IPS-NIHi11 (cell line): ENCODE data around the gene MCU.
"Not testable (repeated sequence)": the region's sequence is repeated elsewhere in the genome, so short reads cannot be mapped to it uniquely, and the experiment has no call there.

Experiments
- DNase-seq: peaks from one replicate; pipeline ENCODE4 v3.0.0; 2012; ENCODE audit warnings: mixed read lengths, low spot score

MCU gene

DNA sequence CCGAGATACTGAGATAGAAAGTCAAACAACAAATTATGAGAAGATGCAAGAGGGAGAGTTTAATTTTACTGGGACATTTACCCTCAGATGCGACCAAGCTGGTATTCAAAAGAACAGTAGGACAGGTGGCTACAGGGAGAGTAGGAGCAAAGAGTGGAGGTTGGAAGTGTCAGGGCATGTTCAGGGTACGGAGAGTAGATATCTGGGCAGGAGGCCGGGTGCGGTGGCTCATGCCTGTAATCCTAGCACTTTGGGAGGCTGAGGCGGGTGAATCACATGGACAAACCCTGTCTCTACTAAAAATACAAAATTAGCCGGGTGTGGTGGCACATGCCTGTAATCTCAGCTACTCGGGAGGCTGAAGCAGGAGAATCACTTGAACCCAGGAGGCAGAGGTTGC lies 5.5 kb upstream of the MCU start:
- DNase-seq, result not testable (repeated sequence)

DNA sequence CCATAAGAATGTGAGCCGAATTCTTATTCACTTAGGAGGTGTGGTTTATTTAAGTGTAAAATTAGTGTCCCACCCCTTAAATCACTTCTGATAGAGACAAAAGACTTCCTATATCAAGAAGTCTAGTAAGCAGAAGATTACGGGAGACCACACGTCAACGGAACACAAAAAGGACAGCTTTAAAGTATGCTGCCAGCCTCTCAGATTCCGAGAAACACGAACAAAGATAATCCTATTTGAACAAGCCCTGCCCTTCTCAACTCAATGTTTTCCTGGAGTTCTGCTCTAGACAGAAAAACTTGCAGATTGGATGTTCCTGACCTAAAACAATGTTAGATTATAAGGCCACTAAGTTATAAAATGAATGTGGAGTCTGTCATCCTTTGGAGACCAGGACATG lies 4.9 kb upstream of the MCU start:
- no peak for DNase-seq

DNA sequence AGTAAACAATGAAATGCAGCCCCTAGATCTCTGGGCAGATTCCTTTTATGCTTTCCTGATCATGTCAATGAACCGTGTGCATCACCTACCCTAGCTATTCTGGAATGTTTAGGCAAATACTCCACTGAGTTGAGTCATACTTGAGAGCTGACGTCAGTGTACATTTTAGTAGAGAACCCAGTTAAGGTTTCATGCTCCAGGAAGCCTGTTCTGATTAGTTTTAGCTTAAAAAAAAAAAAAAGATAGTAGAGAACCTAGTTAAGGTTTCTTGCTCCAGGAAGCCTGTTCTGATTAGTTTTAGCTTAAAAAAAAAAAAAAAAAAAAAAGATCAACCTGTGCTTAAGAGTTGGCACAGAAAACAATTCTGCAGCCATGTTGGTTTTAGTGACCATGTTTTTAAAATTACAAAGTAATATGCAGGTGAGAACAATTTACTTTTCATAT lies 3.7 kb upstream of the MCU start:
- DNase-seq, result peak; percentile 29

DNA sequence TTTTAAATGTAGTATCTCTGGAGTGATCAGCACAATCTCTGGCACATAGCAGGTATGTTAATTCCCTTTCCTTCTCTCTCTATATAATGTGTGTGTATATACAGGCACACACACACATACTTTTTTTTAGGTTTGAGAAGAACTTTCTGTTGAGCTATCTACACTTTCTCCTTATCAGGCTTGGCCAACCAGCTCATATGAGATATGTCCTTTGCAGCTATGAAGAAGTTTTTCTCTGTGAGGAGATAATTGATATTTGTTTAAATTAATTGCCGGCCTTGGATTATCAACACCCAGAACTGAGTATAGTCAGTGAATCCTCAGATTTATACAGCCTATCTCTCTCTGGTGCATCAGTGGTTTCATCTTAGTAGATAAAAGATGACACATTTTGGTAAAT lies 2.3 kb upstream of the MCU start:
- DNase-seq, result no peak

DNA sequence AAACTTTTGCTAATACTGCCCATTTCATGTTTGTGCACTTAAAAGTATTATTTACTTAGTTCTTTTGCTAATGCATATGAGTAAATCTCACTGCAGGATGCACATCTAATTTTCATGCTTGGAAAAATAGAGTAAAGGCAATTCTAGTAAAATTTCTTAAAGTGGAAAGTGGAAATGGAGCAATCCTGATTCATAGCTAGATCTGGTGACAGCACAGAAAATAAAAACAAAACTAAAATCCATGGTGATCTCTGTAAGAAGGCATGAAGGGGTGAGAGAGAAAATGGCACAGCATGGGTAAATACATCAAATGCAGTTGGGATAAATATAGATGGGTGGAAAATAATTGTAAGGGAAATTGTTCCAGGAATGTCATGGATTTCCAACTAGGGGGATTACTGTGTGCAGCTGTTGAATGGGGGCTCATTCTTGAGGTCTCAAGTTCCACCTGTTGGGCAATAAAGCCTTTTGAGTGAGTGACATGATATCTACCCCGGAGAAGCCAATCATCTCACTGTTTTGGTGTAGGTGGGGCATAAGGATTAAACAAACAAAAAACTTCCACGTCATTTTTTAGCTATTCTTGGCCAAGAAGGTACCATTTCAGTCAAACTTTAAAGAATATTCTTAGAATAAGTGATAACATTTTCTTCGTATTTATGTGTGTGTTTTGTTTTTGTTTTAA lies 1.7 kb upstream of the MCU start:
- no peak for DNase-seq

DNA sequence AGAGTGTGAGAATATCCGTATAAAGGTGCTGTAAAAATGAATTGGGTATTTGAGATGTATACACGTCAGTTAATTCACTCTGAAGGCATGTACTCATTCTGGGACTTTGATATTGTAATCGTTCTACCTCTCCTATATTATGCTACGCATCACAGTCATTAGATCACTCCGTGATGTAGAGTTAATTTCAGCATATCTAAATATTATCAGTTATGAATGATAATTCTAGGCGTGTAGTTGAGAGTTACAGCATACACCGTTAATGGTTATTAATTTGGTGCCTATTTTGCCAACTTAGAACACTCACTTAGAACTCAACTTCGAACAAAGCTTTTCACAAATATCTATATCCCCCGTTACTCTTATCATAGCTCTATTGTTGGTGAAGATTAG lies 477 bp upstream of the MCU start:
- DNase-seq, result no peak

DNA sequence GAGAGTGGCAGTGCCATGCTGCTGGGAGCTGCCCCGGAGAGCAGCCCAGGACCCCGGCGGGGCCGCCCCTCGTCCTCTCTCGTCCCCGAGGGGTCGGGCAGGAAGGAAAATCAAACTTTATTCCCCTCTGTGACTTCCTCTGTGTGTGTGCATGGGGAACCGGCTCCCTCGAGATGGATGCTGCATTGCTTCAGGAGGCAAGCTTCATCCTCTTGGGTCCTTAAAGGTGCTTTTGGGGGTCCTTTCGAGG lies 726 bp downstream of the MCU start:
- no peak for DNase-seq

DNA sequence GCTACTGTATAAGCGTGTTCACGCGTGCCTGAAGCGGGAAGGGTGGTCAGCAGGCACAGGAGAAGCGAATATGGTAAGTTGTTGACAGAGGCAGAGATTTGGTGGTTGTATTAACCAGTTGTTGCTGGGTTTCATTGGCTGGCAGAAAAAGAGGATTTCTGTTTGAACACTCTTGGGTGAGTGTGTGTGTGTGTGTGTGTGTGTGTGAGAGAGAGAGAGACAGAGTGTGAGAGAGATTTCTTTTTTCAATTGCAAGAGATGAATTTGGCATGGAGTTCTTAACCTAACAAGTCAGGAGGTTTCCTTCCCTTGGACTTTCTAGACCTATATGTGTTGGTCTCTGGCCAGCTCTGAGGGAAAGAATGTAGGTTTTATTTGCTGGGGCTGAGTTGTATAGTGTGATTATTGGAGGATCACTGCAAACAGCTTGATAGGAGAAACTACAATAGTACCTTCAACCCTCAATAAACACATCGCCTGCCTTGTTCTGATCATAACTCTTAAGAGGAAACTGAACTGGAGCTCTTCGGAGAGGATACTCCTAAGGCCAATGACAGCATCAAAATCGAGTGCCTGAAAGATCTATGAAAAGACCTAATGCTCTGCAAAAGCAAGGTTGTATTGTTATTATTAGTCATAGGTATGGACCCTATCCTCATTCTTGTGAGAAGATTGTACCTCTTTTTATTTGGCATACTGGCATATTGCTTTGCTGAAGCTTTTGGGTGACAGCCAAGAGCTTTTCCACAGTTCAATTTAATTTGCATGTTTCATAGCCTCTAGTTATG lies 1.2 kb downstream of the MCU start:
- no peak for DNase-seq

DNA sequence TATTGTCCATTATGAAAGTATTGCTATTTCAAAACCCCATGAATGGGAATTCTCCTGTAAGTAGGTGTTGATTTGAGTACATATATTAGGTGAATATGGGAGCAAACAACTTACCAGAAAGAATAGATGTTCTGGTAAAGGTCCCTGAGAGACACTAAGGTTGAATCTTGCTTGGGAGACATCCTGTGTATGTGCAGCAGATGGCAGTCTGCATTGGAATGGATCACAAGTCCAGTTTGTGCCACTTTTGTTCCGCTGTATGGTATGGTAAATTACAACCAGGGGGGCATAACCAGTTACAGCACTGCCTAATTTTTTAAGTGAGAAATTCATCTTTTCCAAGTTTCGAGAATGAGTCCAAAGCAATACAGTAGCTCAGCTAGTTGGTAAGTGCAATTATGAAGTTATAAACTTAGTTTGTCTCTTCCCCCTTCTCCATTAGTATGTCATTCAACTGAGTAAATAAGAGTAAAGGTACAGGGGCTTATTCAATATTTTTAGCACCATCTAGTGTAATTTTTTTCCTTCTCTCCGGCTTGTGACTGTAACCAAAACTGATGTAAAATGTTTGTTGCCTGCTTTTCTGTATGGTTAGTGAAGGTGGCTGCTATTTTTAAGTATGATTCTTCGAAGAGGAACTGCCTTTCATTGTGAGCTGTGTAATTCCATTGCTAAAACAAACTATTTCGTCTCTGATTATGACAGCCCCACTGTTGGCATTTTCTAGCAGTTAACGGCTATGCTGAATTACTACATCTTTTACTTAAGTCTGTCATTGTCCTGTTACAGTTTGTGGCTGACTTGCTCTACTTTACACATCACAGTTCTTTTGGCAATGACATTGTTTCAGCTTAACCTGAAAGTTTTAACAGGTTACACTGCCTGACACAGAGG lies 2.8 kb downstream of the MCU start:
- no peak for DNase-seq

DNA sequence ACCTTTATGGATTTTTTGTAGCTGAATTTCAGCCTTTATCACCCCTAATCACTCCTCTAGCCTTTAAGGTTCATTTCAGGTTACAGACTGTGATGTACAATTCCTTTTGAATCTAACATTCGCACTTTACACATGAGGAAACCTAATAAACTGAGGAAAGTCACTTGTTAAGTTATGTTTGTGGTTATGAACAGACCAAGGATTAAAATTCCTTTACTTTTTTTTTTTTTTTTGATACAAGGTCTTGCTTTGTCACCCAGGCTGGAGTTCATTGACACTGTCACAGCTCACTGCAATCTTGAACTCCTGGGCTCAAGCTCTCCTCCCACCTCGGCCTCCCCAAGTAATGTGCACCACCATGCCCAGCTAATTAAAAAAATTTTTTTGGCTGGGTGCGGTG lies 3.6 kb downstream of the MCU start:
- no peak for DNase-seq

DNA sequence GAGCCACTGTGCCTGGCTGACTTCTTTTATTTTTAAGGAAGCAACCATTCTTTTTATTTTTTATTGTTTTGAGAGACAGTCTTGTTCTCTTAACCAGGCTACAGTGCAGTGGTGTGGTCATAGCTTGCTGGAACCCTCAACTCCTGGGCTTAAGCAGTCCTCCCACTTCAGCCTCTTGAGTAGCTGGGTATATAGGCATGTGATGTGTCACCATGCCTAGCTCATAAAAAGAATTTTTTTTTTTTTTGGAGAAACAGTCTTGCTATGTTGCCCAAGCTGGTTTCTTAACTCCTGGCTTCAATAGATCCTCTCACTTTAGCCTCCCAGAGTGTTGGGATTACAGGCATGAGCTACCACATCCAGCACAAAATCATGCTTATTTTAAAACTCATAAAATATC lies 5.8 kb downstream of the MCU start:
- DNase-seq, result no peak

DNA sequence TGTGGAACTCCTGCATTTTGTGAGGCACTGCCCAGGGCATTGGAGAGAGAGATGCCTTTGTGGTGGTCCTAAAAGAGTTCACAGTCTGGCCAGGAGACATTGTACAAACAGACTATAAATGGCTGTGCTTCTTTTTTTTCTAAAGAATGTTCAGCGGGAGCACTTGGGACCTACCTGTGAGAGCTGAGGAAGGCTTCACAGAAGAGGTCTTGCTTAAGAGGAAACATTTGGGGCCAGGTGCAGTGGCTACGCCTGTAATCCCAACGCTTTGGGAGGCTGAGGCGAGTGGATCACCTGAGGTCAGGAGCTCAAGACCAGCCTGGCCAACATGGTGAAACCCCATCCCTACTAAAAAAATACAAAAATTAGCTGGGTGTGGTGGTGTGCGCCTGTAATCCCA lies 10.5 kb downstream of the MCU start:
- not testable (repeated sequence) for DNase-seq

DNA sequence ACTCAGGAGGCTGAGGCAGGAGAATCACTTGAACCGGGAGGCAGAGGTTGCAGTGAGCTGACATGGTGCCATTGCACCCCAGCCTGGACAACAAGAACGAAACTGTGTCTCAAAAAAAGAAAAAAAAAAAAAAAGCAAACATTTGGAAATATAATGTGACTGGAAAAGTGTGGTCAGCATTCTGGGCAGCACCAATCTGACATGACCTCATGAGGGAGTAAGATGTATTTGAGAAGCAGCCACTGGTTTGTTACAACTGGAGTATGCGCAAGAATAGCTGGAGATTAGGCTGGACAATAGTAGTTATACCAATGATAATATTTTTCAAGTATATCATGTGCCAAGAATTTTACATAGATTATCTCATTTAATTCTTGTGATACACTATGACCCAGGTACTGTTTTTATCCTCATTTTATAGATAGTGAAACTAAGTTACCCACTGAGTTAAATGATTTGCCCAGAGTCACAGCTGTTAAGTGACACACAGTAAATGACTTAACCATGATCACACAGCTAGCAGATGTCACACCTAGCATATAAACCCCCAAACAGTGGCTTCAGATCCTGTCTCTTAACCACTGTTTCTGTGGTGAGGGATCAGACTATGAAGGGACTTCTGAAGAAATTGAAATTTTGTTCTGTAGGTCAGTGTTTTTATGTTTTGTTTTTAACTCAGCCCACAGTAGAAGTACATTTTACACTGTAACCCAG lies 11.1 kb downstream of the MCU start:
- DNase-seq, result no peak

DNA sequence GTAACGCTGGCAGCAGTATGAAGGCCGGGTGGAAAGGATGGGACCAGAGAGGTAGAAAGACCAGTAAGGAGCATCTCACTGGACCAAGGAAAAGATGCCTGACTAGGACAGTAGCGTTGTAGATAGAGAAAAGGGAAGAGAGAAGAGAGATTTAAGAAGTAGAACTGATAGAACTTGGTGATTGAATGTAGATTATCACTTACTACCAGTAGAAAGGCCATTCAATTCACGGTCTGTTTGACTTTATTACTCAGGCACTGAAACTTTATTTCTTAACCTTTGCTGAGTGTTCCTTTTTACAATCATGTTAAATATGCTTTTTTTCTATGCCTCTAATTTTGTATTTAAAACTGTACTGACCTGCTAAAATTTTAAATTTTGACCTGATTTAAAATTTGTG lies 12.2 kb downstream of the MCU start:
- DNase-seq, result no peak

DNA sequence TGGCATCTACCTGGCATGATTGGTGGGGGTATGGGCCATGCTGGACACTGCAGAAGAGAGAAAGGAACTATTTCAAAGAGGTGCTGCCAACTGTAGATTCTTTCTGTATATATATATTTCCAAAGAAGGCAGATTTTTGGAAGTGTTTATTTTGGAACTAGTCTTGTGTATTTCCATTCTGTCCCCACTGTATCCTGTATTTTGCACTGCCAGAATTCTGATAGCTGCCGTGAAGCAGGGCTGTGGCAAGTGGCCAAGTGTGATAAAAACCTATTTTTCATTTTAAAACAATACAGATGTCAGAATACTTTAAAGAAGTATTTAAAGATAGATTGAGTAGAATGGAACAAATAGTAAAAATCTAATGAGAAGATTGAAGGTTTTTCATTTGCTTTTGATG lies 17.1 kb downstream of the MCU start:
- no peak for DNase-seq

DNA sequence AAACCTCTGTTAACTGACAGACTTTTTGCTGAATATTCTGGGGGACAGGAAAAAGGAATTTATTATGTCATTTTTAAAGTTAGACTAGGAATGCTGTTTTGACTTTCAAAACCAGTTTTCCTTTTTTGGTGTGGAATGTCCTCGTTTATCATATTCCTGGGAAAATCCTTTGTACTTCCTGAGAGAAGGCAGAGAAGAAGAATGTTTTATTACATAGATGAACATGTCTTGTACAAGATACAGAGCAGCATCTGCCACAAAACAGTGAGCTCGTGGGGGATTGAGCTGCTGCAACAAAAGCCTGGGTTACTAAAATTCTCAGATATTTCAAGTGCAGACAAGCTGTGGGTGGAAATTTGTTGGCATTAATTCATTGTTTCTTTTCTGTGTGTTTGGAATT lies 20.2 kb downstream of the MCU start:
- DNase-seq, result no peak

DNA sequence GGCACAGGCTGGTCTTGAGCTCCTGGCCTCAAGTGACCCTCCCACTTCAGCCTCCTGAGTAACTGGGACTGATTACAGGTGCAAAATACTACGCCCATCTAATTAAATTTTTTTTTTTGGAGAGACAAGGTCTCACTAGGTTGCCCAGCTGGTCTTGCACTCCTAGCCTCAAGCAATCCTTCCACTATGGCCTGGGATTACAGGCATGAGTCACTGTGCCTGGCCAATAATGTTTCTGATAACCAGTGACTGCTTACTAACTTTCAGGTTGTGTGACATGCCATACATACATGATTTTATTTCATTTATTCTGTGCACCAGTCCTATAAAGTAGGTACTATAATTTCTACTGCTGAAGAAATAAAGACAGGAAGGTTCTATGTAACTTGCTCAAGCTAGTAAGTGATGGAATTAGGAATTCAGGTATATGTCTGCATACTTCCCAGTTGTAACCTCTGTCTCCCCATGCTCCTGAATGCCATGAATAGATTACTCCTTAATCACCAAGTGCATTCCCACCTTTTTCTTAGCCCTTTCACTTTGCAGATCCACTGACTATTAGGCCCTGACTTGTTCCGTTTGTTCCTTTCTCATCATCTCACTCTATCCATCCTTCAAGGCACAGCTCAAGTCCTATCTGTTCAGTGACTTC lies 28.1 kb downstream of the MCU start:
- DNase-seq, result peak; percentile 9

DNA sequence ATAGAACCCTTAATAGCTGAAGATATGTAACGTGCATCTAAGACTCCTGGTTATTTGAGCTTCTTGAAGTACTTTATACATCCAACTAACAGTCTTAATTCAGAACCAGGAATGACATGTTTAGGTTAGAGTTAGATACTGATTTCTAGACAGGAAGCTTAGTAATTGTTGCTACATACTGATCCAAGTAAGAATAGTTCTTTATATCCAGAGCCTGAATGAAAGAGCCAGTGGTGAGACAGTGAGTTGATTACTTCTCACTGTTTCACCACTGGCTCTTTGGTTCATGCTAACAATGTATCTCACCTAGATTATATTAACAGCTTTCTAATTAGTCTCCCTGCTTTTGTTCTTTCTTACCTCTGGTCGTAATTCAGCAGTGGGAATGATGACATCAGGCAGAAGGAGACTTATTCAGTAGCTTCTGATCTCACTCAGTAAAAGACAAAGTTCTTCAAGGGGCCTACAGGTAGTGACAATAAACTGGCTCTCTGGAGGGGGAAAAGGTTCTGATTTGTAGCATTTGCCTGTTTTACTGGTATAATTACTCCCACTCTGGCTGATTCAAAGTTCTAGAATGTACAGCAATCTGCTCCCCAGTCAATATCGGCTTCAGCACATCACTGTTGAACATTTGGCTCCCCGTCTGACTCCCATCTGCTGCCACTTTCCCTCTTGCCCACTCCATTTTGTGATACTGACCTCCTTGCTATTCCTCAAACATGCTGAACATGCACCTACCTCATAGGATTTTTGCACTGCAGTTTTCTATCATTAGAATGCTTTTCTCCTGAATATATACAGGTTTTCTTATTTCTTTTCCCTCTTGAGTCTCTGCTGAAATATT lies 29.1 kb downstream of the MCU start:
- DNase-seq, result no peak

DNA sequence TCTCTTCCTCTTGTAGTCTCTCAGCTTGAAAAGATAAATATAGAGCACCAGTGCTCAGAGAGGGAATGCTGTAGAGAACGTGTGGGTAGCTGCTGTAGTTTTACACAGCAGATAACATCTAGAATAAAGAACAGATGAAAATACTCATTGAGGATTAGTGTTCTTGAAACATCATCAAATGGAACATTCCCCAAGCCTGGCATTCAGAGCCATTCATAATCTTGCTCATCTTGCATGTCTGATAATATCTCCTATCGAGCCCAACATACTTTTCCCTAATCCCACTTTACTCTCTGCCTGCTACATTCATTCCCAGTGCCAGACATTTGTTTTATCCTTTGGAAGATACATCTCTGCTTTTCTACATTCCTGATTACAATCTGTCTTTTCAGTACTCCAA lies 35.2 kb downstream of the MCU start:
- DNase-seq, result no peak

DNA sequence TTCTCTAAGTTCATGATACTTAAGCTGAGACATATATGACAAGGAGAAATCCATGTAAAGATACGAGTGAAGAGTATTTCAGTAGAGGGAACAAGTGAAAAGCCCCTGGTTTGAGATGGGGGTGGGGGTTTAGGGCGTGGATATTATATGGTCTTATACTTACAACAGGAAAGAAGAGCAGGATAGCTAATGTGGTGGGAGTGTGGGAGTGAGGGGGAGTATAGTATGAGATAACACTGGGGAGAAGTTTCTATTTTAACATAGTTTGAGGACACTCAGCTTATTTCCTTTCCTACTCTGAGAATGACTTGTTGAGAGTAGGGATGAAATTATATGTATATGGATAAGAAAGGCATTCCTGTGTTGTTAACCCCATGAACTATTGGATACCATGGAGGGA lies 36.5 kb downstream of the MCU start:
- DNase-seq, result no peak

DNA sequence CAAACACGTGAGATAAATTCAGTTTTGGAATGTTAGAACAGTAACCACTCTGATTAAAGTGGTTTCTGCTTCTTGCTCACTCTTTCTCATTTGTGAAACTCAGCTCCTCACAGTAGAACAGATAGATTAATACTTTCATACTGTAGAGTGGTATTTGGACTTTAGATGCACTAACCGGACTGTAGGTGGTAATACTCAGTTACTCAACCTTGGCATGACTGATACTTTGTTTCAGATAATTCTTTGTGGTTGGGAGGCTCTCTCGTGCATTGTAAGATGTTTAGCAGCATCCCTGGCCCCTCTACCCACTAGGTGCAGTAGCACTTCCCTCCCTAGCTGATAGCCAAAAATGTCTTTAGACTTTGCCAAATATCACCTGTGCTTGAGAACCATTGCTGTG lies 37.6 kb downstream of the MCU start:
- no peak for DNase-seq
